ENCODE data around the gene GRIK3. TPM values are rescaled to one million over a fixed set of nuclear protein-coding genes. Genes with fewer than 3 reads are reported as not detected.
"Not testable (repeated sequence)": the region's sequence is repeated elsewhere in the genome, so short reads cannot be mapped to it uniquely, and the experiment has no call there.

GRIK3 gene
- total RNA-seq, 1 experiment from 2014 or later, result not detected

DNA sequence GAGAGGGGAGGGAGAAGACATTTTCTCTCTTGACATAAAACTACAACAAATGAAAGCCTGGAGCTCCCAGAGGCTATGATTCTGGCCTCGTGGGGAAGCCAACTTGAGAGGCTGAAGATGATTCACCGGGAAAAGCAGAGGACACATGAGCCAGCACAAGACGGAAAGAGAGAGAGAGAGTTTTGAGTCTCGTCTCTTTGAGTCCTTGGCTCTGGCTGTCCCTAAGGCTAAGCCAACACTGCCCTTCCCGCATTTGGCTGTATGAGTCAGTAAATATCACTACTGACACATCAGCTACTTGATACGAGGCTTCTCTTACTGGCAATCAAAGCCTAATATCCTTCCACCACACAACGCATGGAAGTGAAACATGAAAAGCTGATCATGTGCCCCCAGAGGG is 95.5 kb downstream of the GRIK3 start:
- no peak for DNase-seq (ENCODE audit: low read depth, low spot score)
- in situ Hi-C loops (cut with HindIII; ENCODE audit: low pct_unique_long_range_greater_than_20kb, low sequenced_read_pairs), result no loop called here

GRCh38 chr1:36937371-36937770 is 96.9 kb downstream of the GRIK3 start:
- in situ Hi-C loops (cut with HindIII; ENCODE audit: low pct_unique_long_range_greater_than_20kb, low sequenced_read_pairs), result no loop called here

GRCh38 chr1:36934061-36934460 is 100.3 kb downstream of the GRIK3 start:
- in situ Hi-C loops (cut with HindIII; ENCODE audit: low pct_unique_long_range_greater_than_20kb, low sequenced_read_pairs), result no loop called here

More at GRCh38 chr1:36937371-36937770, 96.9 kb downstream of the GRIK3 start:
- no peak for DNase-seq (ENCODE audit: low read depth, low spot score)

GRCh38 chr1:36927826-36928225 is 106.5 kb downstream of the GRIK3 start:
- no peak for DNase-seq (ENCODE audit: low read depth, low spot score)
- in situ Hi-C loops (cut with HindIII; ENCODE audit: low pct_unique_long_range_greater_than_20kb, low sequenced_read_pairs), result no loop called here

More at GRCh38 chr1:36934061-36934460, 100.3 kb downstream of the GRIK3 start:
- DNase-seq (ENCODE audit: low read depth, low spot score), result no peak

DNA sequence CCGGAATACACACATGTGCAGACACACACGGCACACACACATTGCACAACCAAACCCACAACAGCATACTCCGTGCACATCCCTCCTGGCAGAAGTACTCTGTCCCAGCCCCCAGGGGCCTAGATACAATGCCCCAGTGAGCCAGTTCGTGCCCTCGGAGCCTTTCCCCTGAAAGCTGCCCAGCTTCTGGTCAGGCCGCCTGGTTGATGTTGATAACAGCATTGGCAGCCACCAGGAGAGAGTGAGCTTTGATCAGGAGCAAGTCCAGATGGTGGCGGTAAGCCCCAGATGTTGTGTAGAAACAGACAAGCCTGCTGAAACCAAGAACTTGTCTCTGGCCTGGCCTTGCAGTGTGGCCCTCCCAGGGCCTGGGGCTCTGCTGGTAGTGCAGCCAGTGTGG is 109.1 kb downstream of the GRIK3 start:
- no peak for DNase-seq (ENCODE audit: low read depth, low spot score)
- in situ Hi-C loops (cut with HindIII; ENCODE audit: low pct_unique_long_range_greater_than_20kb, low sequenced_read_pairs), result no loop called here

DNA sequence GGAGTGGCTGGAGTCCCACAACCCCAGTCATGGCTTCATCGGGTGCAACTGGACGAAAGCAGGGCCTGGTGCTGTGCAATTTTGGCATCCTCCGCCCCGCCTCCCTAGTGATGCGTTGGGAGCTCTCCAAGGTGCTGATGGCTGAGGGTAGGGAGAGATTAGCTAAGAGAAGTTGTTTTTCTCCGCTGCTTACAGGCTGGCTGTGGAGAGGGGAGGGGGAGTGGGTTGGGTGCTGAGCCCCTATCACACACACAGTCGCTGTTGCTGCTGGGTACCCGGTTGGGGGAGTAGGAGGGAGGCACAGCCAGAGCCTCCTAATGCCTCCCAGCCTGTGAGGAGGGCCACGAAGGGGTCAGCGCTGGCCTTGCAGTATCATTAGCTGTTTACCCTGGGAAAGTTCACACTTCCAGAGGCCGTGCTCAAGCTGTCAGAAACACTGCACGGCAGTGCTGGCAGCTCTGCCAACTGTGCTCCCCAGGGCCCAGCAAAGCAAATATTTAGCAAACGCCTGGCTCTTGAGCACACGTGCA is 110.0 kb downstream of the GRIK3 start:
- DNase-seq (ENCODE audit: low read depth, low spot score), result peak; percentile 43
- in situ Hi-C loops (cut with HindIII; ENCODE audit: low pct_unique_long_range_greater_than_20kb, low sequenced_read_pairs), result no loop called here

DNA sequence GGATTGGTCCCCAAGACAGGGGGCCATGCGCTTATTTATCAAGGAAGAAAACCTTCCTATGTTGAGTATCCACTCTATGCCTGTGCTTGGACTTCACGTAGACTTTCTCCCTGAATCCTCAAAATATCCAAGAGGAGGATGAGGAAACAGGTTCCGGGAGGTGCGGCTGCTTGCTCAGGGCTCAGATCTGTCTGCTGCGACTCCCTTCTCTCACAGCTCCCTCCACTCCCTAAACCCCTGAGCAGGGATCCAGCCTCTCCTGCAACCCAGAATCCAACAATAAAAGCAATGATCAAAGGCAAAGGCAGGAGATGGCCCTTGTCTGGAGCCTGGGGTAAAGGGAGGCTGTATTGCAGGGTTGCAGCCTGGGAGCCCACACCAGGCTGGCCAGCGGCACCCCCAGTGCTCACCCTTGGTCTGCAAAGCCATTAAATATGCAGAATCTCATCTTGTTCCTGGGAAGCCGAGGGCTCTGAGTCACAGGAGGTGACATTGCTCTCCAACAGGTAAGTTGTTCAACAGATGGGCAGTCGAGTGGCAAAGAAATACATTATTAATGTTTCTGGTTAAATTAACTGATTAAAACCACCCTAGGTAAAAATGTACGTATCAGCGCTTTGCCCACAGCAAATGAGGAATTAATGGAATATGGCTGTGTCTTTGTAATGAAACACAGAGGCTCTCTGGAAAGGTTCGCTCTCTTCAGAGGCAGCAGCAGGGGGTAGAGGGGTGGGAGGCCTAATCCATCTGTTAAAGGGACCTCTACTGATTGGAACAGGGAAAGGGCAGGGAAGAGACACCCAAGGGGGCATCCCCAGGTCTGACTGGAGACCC is 111.5 kb downstream of the GRIK3 start:
- in situ Hi-C loops (cut with HindIII; ENCODE audit: low pct_unique_long_range_greater_than_20kb, low sequenced_read_pairs), result no loop called here
- no peak for DNase-seq (ENCODE audit: low read depth, low spot score)

- DNase-seq (ENCODE audit: low read depth, low spot score), result no peak
- in situ Hi-C loops (cut with HindIII; ENCODE audit: low pct_unique_long_range_greater_than_20kb, low sequenced_read_pairs), result no loop called here
Observed at GRCh38 chr1:36922071-36922470, 112.2 kb downstream of the GRIK3 start.

GRCh38 chr1:36920801-36921405 is 113.4 kb downstream of the GRIK3 start:
- no peak for DNase-seq (ENCODE audit: low read depth, low spot score)
- in situ Hi-C loops (cut with HindIII; ENCODE audit: low pct_unique_long_range_greater_than_20kb, low sequenced_read_pairs), result no loop called here

- no peak for DNase-seq (ENCODE audit: low read depth, low spot score)
- in situ Hi-C loops (cut with HindIII; ENCODE audit: low pct_unique_long_range_greater_than_20kb, low sequenced_read_pairs), result no loop called here
Observed at GRCh38 chr1:36920371-36920770, 113.9 kb downstream of the GRIK3 start.

- in situ Hi-C loops (cut with HindIII; ENCODE audit: low pct_unique_long_range_greater_than_20kb, low sequenced_read_pairs), result no loop called here
- DNase-seq (ENCODE audit: low read depth, low spot score), result no peak
Observed at GRCh38 chr1:36919491-36920145, 114.7 kb downstream of the GRIK3 start.

DNA sequence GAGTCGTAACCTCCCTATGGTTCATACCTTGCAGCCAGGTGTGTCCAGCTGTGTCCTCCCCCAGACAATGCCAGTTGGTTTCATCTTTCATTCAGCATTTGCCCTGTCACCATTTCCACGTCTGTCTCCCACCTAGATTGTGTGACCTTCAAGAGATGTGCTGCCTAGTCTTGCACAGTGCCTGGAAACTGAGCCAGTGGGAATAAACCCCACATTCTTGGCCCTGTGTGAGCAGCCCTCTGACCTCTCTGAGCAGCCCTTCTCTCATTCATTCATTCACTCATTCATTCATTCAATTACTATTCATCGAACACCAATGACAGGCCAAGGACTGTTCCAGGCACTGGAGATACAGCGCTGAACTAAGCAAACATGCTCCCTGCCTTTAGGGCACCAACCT is 115.7 kb downstream of the GRIK3 start:
- in situ Hi-C loops (cut with HindIII; ENCODE audit: low pct_unique_long_range_greater_than_20kb, low sequenced_read_pairs), result no loop called here
- DNase-seq (ENCODE audit: low read depth, low spot score), result no peak

GRCh38 chr1:36916542-36916941 is 117.8 kb downstream of the GRIK3 start:
- in situ Hi-C loops (cut with HindIII; ENCODE audit: low pct_unique_long_range_greater_than_20kb, low sequenced_read_pairs); DNase-seq (ENCODE audit: low read depth, low spot score): not testable (repeated sequence)

- no peak for DNase-seq (ENCODE audit: low read depth, low spot score)
- in situ Hi-C loops (cut with HindIII; ENCODE audit: low pct_unique_long_range_greater_than_20kb, low sequenced_read_pairs), result no loop called here
Observed at GRCh38 chr1:36913484-36914060, 120.7 kb downstream of the GRIK3 start.

DNA sequence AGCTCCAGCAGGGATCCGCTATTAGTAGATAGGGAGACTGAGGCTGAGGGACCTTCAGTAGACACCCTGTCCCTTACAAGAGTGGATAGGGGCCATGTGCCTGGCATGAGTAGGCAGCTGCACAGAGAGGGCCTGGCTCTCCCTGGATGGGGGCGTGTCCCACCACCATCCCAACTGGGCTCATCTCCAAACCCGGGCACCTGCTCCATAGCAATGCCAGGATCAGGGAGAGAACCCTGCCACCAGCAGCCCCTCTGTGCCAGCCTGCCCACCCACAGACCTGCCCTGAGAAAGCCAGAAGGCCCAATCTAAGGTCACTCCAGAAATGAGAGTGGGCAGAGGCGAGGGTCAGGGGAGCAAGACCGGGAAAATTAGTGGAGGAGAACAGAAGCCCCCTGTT is 121.3 kb downstream of the GRIK3 start:
- in situ Hi-C loops (cut with HindIII; ENCODE audit: low pct_unique_long_range_greater_than_20kb, low sequenced_read_pairs), result no loop called here

GRCh38 chr1:36912365-36912865 is 121.9 kb downstream of the GRIK3 start:
- in situ Hi-C loops (cut with HindIII; ENCODE audit: low pct_unique_long_range_greater_than_20kb, low sequenced_read_pairs), result no loop called here
- no peak for DNase-seq (ENCODE audit: low read depth, low spot score)

More for the DNA sequence above, 121.3 kb downstream of the GRIK3 start:
- no peak for DNase-seq (ENCODE audit: low read depth, low spot score)

- in situ Hi-C loops (cut with HindIII; ENCODE audit: low pct_unique_long_range_greater_than_20kb, low sequenced_read_pairs), result no loop called here
Observed at GRCh38 chr1:36911561-36912364, 122.6 kb downstream of the GRIK3 start.

More at GRCh38 chr1:36911561-36912364, 122.6 kb downstream of the GRIK3 start:
- no peak for DNase-seq (ENCODE audit: low read depth, low spot score)
